Measurements from ENCODE around the gene GKN1.
A peak's percentile ranks its signal among the peaks of the same experiment; 100 is the strongest.

GKN1 gene

DNA sequence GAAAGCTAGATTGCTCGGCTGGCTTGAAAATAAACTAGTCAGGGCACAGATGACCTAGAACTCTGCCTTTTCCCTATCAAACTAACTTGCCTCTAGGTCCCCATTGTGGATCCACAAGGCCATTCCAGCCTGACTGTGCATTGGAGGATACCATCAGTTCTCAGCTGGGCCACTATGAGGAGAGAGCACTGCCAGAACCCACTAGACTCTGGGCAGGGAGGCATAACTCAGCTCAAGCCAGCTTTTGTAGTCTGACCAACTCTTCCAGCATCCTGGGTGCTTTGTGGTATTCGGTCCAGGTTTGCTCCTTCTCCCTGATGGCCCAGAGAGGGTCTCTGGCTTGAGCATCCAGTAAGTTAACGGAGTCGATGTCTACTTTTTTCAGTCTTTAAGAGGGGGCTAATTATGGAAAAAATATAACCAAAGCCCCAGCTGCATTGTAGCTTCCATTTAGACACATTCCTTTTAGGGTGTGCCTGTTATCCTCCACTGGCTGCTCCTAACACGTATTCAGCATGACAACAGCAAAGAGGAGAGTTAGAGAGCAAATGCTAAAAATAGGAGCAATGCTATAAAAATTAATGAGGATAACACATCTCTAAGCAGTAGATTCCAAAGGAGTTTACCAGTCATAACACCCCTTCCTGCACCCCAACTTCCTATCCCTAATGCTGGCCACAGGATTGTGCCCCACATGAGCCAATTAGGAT is 36.9 kb upstream of the GKN1 start:
- Histone ChIP-seq H3K27ac (ENCODE audit: low read depth, low read length, severe bottlenecking) (no peak overlapping the region), H3K4me3 (ENCODE audit: extremely low read depth, insufficient read depth, low read length, poor library complexity, severe bottlenecking) (no peak overlapping the region), H3K36me3 (ENCODE audit: control insufficient read depth, insufficient read depth, low read length) (no peaks in the 10 kb centered on the region), H3K9me3 (ENCODE audit: control insufficient read depth, low read length) (peaks cover 3% of the 10 kb centered on the region), H3K4me1 (ENCODE audit: control insufficient read depth, insufficient read depth, low read length, poor library complexity, severe bottlenecking) (peaks cover 16% of the 10 kb centered on the region)
- 90 to 93% methylated on average over 2 of the region's 5 CpGs for WGBS, 2 experiments (ENCODE audit: insufficient coverage in 2 of 2)

DNA sequence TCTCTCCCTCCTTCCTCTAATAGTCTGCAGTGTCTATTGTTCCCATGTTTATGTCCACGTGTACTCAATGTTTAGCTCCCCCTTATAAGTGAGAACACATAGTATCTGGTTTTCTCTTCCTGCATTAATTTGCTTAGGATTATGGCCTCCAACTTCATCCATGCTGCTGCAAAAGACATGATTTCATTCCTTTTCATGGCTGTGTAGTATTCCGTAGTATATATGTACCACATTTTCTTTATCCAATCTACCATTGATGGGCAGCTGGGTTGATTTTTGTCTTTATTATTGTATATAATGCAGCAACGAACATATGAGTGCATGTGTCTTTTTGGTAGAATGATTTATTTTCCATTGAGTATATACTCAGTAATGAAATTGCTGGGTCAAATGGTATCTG is 35.5 kb upstream of the GKN1 start:
- H3K4me1 ChIP-seq (ENCODE audit: control insufficient read depth, insufficient read depth, low read length, poor library complexity, severe bottlenecking) = peaks cover 20% of the 10 kb centered on the region
- H3K27ac ChIP-seq (ENCODE audit: low read depth, low read length, severe bottlenecking) = no peak overlapping the region
- H3K4me3 ChIP-seq (ENCODE audit: extremely low read depth, insufficient read depth, low read length, poor library complexity, severe bottlenecking) = no peak overlapping the region
- WGBS, 2 experiments (ENCODE audit: insufficient coverage in 2 of 2) = 89% methylated on average over 1 of the region's 3 CpGs; no CpG with 5 or more reads in 1 of the 2 experiments
- no peaks in the 10 kb centered on the region for H3K36me3 ChIP-seq (ENCODE audit: control insufficient read depth, insufficient read depth, low read length)
- peaks cover 3% of the 10 kb centered on the region for H3K9me3 ChIP-seq (ENCODE audit: control insufficient read depth, low read length)

DNA sequence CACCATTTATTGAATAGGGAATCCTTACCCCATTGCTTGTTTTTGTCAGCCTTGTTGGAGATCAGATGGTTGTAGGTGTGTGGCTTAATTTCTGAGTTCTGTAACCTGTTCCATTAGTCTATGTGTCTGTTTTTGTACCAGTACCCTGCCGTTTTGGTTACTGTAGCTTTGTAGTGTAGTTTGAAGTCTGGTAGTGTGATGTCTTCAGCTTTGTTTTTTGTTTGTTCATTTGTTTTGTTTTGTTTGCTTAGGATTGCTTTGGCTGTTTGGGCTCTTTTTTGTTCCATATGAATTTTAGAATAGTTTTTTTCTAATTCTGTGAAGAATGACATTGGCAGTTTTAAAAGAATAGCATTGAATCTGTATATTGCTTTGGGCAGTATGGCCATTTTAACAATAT is 34.5 kb upstream of the GKN1 start:
- Histone ChIP-seq H3K9me3 (ENCODE audit: control insufficient read depth, low read length) (peaks cover 3% of the 10 kb centered on the region), H3K4me1 (ENCODE audit: control insufficient read depth, insufficient read depth, low read length, poor library complexity, severe bottlenecking) (peaks cover 21% of the 10 kb centered on the region), H3K4me3 (ENCODE audit: extremely low read depth, insufficient read depth, low read length, poor library complexity, severe bottlenecking) (no peak overlapping the region), H3K27ac (ENCODE audit: low read depth, low read length, severe bottlenecking) (no peak overlapping the region), H3K36me3 (ENCODE audit: control insufficient read depth, insufficient read depth, low read length) (no peaks in the 10 kb centered on the region)
- 100% methylated on average over 1 of the region's 1 CpG for WGBS, 2 experiments (ENCODE audit: insufficient coverage in 2 of 2)

DNA sequence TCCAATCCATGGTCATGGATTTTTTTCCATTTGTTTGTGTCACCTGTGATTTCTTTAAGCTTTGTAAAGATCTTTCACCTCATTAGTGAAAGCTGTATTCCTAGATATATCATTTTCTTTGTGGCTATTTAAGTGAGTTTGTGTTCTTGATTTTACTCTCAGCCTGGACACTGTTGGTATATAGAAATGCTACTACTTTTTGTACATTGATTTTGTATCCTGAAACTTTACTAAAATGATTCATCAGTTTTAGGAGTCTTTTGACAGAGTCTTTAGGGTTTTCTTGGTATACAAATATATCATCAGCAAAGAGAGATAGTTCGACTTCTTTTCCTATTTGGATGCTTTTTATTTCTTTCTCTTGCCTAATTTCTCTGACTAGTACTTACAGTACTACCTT is 34.1 kb upstream of the GKN1 start:
- no peak overlapping the region for H3K4me3 ChIP-seq (ENCODE audit: extremely low read depth, insufficient read depth, low read length, poor library complexity, severe bottlenecking)
- H3K4me1 ChIP-seq (ENCODE audit: control insufficient read depth, insufficient read depth, low read length, poor library complexity, severe bottlenecking) = peaks cover 21% of the 10 kb centered on the region
- H3K9me3 ChIP-seq (ENCODE audit: control insufficient read depth, low read length) = peaks cover 3% of the 10 kb centered on the region
- no peak overlapping the region for H3K27ac ChIP-seq (ENCODE audit: low read depth, low read length, severe bottlenecking)
- no CpG with 5 or more reads among the region's 1 CpG for WGBS, 2 experiments (ENCODE audit: insufficient coverage in 2 of 2)
- H3K36me3 ChIP-seq (ENCODE audit: control insufficient read depth, insufficient read depth, low read length) = no peaks in the 10 kb centered on the region

DNA sequence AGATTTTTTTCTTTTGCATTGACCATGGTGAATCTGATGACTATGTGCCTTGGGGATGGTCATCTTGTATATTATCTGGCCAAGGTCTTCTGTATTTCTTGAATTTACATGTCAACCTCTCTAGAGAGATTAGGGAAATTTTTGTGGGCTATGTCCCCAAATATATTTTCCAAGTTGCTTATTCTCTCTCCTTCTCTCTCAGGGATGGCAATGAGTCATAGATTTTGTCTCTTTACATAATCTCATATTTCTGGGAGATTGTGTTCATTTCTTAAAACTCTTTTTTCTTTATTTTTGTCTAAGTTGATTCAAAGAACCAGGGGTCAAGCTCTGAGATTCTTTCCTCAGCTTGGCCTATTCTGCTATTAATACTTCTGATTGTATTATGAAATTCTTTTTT is 31.6 kb upstream of the GKN1 start:
- no peaks in the 10 kb centered on the region for H3K36me3 ChIP-seq (ENCODE audit: control insufficient read depth, insufficient read depth, low read length)
- no peak overlapping the region for H3K27ac ChIP-seq (ENCODE audit: low read depth, low read length, severe bottlenecking)
- no peak overlapping the region for H3K4me3 ChIP-seq (ENCODE audit: extremely low read depth, insufficient read depth, low read length, poor library complexity, severe bottlenecking)
- H3K4me1 ChIP-seq (ENCODE audit: control insufficient read depth, insufficient read depth, low read length, poor library complexity, severe bottlenecking) = peaks cover 5% of the 10 kb centered on the region
- peaks cover 3% of the 10 kb centered on the region for H3K9me3 ChIP-seq (ENCODE audit: control insufficient read depth, low read length)

DNA sequence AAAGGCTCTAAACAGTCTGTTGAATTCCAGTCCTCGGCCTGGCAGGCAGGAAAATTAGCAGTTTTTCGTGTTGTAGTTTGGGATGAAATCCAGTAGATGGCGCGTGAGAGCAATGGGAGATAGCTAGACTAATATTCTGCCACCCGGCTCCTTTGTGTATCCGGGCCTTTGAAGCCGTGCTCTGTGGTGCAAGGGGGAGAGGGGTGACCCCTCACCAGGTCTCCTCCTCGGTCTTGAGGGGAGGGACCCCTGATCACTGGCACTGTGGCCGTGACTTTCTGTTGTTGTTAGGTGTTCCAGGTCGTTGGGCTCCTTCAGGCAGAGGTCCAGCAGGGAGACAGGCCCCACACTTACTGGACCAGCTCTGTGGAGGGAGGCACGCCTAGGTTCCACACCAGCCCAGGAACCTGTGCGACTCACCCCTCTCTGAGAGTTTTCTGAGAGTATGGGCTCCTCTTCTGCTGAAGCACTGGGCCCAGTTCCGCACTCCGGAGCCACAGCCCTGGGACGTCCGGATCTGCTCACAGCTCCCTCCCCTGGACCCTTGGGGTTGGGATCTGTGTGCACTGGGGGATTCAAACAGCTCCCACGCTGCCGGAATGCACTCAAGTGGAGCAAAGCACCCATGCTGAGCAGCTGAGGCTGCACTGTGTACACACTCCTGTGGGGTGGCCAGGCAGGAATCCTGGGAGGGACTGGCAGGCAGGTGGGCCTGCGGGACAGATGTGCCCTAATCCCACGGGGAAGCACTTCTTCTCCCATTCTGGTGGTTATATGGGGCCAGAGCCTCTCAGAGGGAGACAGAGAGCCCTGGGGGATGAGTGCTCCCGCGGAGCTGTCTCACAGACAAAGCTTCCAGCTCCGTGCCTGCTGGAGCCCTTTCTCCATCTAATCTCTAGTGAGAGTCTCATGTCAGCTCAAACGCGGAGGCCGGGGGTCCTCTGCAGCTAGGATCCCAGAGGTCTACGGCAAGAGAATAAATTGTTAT is 30.6 kb upstream of the GKN1 start:
- Histone ChIP-seq H3K36me3 (ENCODE audit: control insufficient read depth, insufficient read depth, low read length) (no peaks in the 10 kb centered on the region), H3K4me1 (ENCODE audit: control insufficient read depth, insufficient read depth, low read length, poor library complexity, severe bottlenecking) (peaks cover 5% of the 10 kb centered on the region), H3K27ac (ENCODE audit: low read depth, low read length, severe bottlenecking) (peak overlapping the region; percentile 14), H3K9me3 (ENCODE audit: control insufficient read depth, low read length) (peaks cover 3% of the 10 kb centered on the region), H3K4me3 (ENCODE audit: extremely low read depth, insufficient read depth, low read length, poor library complexity, severe bottlenecking) (no peak overlapping the region)
- WGBS, 2 experiments (ENCODE audit: insufficient coverage in 2 of 2) = 35 to 42% methylated on average over 21 to 23 of the region's 27 CpGs

DNA sequence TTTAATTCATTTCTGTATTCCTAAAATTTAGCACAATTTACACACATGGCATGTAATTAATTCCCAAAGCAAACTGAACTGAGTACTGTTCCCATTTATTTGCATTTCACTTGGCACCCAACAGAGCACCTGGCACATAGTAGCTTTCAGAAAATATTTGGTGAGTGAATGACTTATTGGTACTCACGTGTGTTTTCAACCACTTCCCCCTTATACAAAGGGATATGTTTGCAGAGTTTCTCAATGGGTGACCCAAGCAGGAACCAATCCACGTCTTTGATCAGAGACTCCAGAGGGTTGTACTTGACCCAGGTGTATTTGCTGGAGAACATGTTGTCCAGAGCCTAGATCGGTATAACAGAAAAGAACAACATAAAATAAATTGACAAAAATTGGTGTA is 28.3 kb upstream of the GKN1 start:
- Histone ChIP-seq H3K36me3 (ENCODE audit: control insufficient read depth, insufficient read depth, low read length) (no peaks in the 10 kb centered on the region), H3K4me1 (ENCODE audit: control insufficient read depth, insufficient read depth, low read length, poor library complexity, severe bottlenecking) (peaks cover 5% of the 10 kb centered on the region), H3K27ac (ENCODE audit: low read depth, low read length, severe bottlenecking) (no peak overlapping the region), H3K9me3 (ENCODE audit: control insufficient read depth, low read length) (no peaks in the 10 kb centered on the region), H3K4me3 (ENCODE audit: extremely low read depth, insufficient read depth, low read length, poor library complexity, severe bottlenecking) (no peak overlapping the region)
- WGBS, 2 experiments (ENCODE audit: insufficient coverage in 2 of 2) = no CpG with 5 or more reads among the region's 3 CpGs

DNA sequence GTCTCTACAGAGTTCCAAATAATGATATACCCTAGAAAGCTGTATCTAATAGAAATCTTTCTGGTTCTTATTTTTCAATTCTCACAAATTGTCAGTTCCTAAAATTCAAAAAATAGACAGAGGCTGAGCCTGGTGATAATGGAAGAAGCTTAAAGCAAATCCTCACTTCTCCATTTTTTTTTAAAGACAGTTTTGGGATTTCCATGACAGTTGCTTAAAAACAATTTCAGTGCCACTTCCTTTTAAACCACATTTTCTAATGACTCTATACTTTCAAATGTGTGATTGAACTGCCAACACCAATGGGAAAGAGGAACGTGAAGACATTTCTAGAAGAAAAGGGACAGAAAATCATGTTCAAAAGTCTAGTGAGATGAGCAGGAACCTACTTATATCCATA is 25.7 kb upstream of the GKN1 start:
- Histone ChIP-seq H3K9me3 (ENCODE audit: control insufficient read depth, low read length) (no peaks in the 10 kb centered on the region), H3K27ac (ENCODE audit: low read depth, low read length, severe bottlenecking) (no peak overlapping the region), H3K4me3 (ENCODE audit: extremely low read depth, insufficient read depth, low read length, poor library complexity, severe bottlenecking) (no peak overlapping the region), H3K36me3 (ENCODE audit: control insufficient read depth, insufficient read depth, low read length) (no peaks in the 10 kb centered on the region), H3K4me1 (ENCODE audit: control insufficient read depth, insufficient read depth, low read length, poor library complexity, severe bottlenecking) (peaks cover 3% of the 10 kb centered on the region)
- 67 to 83% methylated on average over 1 of the region's 1 CpG for WGBS, 2 experiments (ENCODE audit: insufficient coverage in 2 of 2)

DNA sequence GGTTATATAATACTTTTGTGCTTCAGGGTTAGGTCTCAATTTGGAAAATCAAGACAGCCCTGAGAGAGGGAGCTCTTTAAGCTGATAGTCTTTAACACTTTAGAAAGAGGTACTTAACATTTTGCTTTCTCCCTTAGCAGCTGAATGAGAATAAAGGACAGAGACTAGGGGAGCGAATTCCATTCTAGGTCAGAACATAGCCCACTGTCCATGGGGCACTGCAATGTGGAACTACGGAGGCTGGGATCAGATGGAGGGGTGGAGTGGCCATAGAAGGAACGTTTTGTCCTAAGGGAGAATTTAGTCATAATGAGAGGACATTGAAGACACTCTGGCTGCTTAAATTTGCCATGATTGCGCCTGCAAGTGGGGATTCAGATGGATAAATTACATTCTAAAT is 22.5 kb upstream of the GKN1 start:
- H3K4me3 ChIP-seq (ENCODE audit: extremely low read depth, insufficient read depth, low read length, poor library complexity, severe bottlenecking) = no peak overlapping the region
- 52 to 74% methylated on average over 3 to 4 of the region's 4 CpGs for WGBS, 2 experiments (ENCODE audit: insufficient coverage in 2 of 2)
- H3K36me3 ChIP-seq (ENCODE audit: control insufficient read depth, insufficient read depth, low read length) = no peaks in the 10 kb centered on the region
- no peaks in the 10 kb centered on the region for H3K4me1 ChIP-seq (ENCODE audit: control insufficient read depth, insufficient read depth, low read length, poor library complexity, severe bottlenecking)
- H3K9me3 ChIP-seq (ENCODE audit: control insufficient read depth, low read length) = peaks cover 2% of the 10 kb centered on the region
- no peak overlapping the region for H3K27ac ChIP-seq (ENCODE audit: low read depth, low read length, severe bottlenecking)

DNA sequence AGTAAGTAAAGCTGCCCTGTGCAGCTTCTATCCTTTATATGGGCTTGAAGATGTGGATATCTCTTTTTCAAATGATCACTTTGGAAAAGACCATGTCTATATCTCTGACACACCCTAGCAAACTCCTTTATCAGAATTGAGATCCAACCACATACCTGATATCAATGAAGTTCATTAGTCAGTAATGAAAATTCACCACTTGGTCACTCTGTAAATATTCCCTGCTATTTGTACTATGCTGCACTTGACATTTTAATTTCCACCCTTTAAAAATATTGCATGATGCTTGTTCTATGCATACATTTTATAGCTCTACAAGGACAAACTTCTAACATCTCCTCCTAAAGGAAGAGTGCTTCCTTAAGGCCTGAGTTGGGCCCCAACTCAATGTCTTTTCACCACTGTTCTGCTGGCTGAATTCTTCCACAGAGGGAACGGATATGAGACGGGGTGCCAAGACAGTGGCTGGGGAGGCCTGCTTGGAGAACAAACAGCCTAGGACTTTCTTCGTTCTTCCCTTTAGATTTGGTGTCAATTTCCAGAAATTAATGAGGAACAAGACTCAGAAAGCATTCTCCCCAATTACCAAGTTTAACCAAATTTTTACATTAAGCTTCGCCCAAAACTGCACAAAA is 21.4 kb upstream of the GKN1 start, which contains the start of gene GKN2:
Gene GKN2, minus strand, starts transcription at position 7 of the 635 bp plus-strand sequence. CDS start 32 bp downstream, outside the sequence.
- Histone ChIP-seq H3K27ac (ENCODE audit: low read depth, low read length, severe bottlenecking) (no peak within 1 kb of the TSS), H3K4me3 (ENCODE audit: extremely low read depth, insufficient read depth, low read length, poor library complexity, severe bottlenecking) (no peak within 1 kb of the TSS), H3K36me3 (ENCODE audit: control insufficient read depth, insufficient read depth, low read length) (no peaks in the 10 kb centered on the region), H3K9me3 (ENCODE audit: control insufficient read depth, low read length) (peaks cover 2% of the 10 kb centered on the region), H3K4me1 (ENCODE audit: control insufficient read depth, insufficient read depth, low read length, poor library complexity, severe bottlenecking) (no peaks in the 10 kb centered on the region)
- 93 to 100% methylated on average over 3 of the region's 4 CpGs for WGBS, 2 experiments (ENCODE audit: insufficient coverage in 2 of 2)

Data from mesodermal cell (in vitro differentiated cells).